H1 (cell line): Measurements from ENCODE around the gene TSPEAR. TPM values are rescaled to one million over a fixed set of nuclear protein-coding genes. Genes with fewer than 3 reads are reported as not detected.

Experiments
- CHD7 ChIP-seq: fragments of 300-600 bp; sonication (generic); IDR thresholded peaks from 2 replicates; pipeline ENCODE4 v1.7.1; 2012; ENCODE audit warnings: low read length, moderate library complexity, mild to moderate bottlenecking, inconsistent platforms; ENCODE audit not compliant: insufficient replicate concordance
- RNF2 ChIP-seq: fragments of 200-900, 300-1000 bp; sonication (generic); IDR thresholded peaks from 2 replicates; pipeline ENCODE4 v1.7.1; 2016; ENCODE audit warnings: borderline replicate concordance, low read depth, mild to moderate bottlenecking, antibody characterized with exemption, low read length; ENCODE audit not compliant: poor library complexity, severe bottlenecking; ENCODE audit errors: missing control alignments
- polyA plus RNA-seq, 7 experiments: library from polyadenylated mRNA; depleted of rRNA in 3 of 7; stranded (reverse) in 5 of 7; unstranded in 2 of 7; fragments of >200 nt in 5 of 7; fragments of 200-250 nt in 2 of 7; gene quantifications; 1 replicate in 5 of 7; 2 replicates in 1 of 7; 4 replicates in 1 of 7; pipeline versions ENCODE4 v1.2.1 to v1.2.3, GENCODE V29; 2011 to 2013; ENCODE audit warnings: missing spikeins in 2 of 7, mixed read lengths in 2 of 7
- total RNA-seq: library from RNA; stranded (reverse); fragmentation: NEBNext Ultra II Directional; extraction: Animal tissue kit (Norgen Biotek cat#: 25700); gene quantifications from 2 replicates; pipeline ENCODE4 v1.2.1, GENCODE V29; 2021

The TSPEAR gene
- total and polyA plus RNA-seq, 2 of the 8 experiments (the other 6 are each of a cell fraction or from before 2014, with no cell fraction given), result 0.58 to 0.89 TPM

- TF ChIP-seq CHD7 (no peak), RNF2 (no peak)
Observed at GRCh38 chr21:44614161-44614631, 97.2 kb downstream of the TSPEAR start (continued).
